HUDEP-2 (cell line): ENCODE results near the gene SLC34A1.

ENCODE experiments used
- DNase-seq, 76 experiments: peaks; one replicate each; lab custom pipeline; 2025; ENCODE audit not compliant: unreplicated experiment in 76 of 76; lab: John Stamatoyannopoulos, UW

SLC34A1 gene

DNA sequence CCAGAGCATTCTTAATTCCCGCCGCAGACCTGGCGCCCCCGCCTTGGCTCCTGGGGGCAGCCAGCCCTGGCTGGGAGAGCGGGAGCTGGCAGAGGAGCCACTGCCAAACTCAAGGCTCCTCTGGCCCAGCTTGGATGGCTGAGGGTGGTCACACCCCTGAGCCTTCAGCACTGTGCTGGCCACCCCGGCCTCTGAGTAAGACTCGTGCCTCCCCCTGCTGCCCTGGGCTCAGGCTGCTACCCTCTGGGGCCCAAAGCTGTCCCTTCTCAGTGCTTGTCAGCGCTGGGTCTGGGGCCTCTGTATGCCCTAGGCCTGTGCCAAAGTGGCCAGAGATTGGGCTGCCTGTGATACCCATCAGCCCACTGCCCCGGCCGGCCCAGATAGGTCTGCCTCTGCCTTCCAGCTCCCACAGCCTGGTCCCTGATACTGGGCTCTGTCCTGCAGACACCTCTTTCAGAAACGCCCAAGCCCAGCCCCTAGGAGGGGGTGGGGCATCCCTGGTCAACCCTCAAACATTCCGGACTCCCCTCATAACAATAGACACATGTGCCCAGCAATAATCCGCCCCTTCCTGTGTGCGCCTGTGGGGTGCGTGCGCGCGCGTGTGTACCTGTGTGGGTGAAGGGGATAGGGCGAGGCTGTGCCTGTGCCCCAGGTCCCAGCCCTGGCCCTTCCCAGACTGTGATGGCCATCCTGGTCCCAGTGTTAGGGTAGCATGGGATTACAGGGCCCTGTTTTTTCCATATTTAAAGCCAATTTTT is 58.0 kb downstream of the SLC34A1 start:
- DNase-seq, result no peak

DNA sequence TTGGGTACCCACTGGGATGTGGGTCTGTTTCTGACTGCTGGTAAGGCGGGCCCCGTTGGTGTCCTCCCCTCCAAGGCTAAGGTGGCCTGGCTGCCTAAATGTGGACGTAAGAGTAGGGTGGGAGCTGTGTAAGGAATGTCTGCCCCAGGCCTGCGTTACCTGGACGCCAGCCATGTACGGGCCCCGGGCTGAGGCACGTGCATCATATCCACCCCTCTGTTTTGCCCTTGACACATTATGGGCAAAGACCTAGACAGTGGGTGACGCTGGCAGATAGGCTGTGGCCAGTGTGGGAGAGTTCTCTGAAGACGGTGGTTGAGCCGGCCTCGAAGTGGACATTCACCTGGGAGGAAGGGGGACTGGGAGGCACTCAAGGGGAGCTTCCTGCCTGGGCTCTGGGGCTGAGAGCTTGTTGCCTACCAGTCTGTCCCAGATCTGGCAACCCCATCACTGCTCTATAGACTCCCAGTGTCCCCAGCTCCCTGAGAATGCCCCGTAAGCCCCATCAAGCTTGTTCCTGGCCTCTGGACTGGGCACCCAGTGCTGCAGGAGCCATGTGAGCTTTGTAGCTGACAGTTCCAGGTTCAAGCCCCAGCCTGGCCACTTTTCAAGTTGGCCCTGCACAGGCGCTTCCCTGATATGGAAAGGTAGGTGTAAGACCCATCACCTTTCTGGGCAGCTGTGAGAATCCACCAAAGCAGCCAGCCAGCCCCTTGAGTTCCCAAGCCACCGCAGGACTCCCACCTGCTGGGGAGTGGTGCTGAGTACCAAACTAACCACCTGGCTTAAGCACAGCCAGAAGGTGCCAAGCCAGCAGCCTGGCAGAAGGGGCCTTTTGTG is 59.1 kb downstream of the SLC34A1 start:
- no peak for DNase-seq

DNA sequence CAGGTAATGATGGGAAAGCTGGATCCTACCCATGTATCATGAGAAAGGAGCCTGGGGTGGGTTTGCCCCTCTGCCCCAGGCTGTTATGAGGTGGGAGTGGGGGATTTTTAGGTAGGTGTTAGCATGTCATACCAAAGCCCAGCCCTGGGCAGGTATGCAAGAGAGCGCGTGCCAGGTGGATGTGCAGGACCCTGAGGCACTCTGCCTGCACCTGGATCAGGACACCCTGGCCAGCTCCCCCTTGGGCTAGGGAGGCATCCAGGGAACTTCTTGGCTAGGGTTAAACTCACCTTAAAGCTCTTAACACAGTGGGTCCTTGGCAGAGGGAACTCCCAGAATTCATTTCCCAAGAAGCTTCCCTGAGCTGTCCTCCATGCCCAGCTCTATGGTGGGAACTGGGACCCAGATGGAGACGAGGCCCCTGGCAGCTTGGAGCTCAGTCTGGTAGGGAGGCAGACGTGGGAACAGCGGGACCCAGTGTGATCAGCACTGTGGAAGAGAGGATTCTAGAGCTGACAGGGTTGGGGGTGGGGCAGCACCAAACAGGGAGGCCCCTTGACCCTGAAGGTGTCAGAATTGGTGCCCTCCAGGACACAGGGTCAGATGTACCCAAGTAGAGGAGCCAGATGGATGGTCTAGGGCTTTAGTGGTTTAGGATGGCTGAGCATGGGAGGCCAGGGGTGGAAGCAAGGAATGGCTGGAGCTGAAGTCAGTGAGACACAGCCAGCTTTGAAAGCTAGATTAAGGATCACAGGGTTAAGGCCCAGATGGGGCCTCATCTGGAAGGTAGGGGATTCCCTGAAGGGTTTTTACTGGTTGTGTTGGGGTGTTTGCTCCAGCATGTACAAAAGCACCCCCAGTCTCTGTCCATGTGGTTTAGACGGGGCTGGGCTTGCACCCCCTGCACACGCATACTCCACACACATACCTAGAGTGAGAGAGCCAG is 60.1 kb downstream of the SLC34A1 start:
- no peak for DNase-seq

DNA sequence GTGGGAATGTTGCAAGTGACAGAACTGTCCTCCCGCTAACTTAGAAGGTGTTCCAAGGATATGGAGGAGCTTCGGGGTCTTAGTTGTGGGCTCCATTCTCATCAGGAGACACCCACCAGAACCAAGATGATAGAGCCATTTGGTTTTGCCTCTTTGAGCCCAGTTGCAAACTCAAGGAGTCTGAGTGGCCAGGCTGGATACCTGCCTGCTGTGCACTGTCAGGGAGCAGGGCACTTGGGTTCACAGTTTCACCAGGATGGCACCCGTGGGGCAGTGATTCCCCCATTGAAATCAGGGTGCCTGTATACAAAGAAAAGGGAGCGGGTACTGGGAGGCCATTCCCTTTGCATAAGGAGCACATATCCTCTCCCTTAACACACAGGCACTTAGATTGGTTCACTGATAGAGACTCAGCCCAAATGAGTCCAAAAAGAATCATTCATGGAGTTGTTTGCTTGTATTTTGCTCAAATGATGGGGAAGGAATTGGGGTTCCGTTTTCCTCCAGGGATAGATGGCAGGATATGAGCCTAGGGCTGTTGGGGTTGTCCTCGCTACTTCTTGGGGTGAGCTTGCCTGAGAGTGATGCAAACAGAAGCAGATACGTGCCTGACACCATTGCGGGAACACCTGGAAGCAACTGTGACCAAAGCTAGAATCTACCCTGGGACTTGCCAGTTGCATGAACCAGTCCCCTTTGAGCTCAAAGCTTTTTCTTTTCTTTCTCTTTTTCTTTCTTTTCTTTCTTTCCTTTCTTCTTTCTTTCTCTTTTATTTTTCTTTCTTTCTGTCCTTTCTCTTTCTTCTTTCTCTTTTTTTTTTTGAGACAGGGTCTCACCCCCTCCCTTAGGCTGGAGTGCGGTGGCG is 61.0 kb downstream of the SLC34A1 start:
- DNase-seq, result peak in 2 of 76 experiments; percentile 5 to 6

DNA sequence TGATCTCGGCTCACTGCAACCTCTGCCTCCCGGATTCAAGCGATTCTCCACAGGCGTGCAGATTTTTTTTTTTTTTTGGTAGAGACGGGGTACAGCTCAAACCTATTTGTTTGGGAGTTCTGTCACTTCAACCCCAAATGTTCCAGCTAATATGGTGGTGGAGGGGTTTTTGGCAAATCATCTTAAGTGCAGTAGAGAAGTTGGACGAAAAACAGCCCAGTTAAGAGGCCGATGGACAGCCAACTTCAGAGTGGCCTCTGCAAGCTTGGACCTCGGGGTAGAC is 61.6 kb downstream of the SLC34A1 start:
- no peak for DNase-seq

DNA sequence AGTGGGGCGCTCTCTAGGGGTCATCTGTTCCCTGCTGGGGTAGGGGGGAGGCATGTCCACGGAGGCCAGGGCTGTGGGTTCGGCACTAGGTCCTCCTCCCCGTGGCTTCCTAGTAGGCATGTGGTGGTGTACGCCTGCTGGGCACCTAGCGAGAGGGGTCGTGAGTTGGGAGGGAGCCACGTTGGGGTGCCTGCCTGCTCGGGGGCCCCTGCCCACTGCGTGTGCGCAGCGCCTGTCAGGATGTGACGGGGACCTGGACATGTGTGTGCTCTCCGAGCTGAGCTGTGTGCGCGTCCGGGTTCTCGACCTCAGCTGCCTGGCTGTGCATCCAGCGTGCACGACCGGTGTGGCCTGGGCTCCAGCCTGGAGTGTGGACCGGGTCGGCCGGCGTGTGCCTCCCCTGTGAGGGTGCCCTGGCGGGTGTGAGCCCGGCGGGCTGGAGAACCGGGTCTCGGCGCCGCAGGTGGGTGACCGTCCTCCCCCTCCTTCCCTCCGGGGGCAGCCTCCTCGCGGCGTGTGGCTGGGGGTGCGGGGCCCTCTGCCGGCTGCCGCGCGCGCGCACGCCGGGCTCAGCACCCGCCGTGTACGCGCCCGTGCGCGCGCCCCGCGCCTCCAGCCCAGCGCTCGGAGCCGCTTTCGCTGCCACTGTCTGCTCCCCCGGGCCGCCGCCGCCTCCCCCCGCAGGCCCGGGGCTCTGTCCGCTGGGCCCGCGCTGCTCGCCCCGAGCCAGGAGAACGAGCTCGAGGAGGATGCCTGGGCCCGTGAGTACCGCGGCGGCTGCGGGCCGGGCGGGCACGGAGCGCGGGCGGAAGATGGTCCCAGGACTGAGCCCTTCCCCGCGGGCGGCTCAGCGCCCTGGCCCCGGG is 62.2 kb downstream of the SLC34A1 start, which contains the start of gene PRR7:
PRR7 (plus strand) TSS at position 615 of the 866 bp plus-strand sequence. CDS start 8,254 bp downstream, outside the sequence.
- peak in 56 of 76 experiments; percentile 9 to 69 (median 46) for DNase-seq

DNA sequence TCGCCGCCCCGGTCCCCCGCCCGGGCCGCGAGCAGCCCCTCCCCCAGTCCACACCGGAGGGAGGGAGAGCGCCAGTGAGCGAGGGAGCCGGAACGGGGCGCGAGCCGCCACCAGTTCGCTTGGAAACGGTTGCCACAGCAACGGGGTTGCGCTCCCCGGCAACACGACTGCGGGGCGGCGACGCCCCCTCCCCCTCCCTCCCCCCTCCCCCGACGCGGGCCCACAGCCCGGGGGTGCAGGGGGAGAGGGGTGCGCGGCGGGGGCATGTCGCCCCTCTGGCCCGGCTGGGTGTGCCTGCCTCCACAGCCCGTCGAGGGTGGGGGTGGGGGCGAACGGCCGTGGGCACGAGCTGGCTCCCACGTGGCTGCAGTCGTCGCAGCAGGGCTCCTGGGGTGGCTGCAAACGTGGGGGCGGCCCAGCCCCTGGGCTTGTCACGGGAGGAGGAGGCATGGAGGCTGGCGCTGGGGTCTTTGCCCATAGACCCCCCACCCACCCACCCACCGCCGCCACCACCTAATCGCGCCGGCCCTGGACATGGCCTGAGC is 62.9 kb downstream of the SLC34A1 start:
- DNase-seq, result peak in 56 of 76 experiments; percentile 4 to 75 (median 44)

DNA sequence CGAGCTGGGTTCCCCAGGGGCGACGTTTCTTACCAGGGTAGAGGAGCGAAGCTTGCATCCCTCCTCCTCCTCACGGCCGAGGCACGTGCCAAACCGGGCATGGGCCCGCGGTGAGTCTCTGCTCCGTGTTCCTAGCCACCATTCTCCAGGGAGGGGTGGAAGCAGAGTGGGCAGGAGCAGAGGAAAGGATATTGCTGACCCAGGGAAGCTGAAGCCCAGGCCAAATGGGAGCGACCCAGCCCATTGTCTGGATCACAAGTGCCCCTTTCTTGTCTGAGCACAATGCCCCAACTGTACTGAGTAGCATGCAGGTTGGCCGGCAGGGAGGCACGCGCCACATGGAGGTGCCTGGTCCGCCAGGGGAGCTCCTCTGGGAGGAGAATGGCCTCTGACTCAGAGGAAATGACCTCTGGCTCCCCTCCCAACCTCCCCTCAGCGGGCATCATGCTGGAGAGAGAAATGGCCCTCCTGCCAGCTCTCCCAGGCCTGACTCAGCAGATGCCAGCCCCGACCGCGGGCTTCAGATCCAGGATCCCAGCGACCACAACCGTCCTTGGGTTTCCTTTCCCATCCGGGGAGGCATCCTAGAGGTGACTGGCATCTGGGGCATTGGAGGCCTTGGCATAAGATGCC is 63.5 kb downstream of the SLC34A1 start:
- peak in 46 of 76 experiments; percentile 7 to 68 (median 36) for DNase-seq
